ENCODE results near the gene TERT.

Gene TERT

DNA sequence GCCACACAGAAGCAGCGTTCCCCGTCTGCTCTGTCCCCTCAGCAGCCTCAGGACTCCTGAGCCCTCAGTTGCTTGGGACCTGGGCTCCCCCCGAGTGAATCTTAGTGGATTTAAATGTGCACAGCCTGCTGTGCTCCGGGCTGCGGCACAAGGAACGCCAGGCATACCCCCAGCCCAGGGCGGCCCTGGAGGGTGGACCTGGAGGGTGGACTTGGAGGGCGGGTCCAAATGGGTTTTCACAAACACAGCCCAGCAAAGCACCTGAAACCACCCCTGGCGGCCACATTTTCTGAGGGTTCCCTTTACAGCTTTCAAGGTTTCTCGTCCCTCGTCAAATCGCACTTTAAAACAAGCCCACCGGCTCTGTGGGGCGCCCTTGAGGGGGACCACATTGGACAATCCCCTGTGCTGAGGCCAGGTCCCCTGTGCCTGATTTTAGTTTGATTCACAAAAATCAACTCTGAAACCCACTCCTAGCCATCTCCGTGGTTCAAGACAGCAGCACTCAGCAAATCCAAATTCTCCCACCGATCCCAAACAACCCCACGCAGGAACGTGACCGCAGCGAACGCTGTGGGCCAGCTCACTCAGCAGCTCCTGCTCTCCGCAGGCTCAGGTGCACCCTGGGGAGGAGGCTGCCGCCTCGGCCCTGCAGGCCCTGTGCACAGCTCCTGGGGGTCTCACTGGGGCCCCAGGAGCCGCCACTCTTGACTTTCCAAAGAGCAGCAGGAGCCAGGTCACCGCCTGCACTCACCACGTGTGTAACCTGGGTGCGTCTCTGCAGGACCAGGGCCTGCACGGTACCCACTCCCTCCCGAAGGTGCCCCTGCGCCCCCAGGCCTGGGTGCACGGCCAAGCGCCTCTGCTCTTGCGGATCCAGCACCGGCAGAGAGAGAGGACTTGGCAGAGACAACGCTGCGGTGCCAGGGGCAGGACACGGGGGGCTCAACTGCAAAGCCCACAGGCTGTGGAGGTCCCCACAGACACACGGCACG, 29.1 kb downstream of the TERT start:
- no peak for DNase-seq (ENCODE audit: low spot score in 2 of 2)
- H3K27ac Mint-ChIP-seq = no peak overlapping the region
- no peaks in the 10 kb centered on the region for H3K27me3 Mint-ChIP-seq
- H3K36me3 Mint-ChIP-seq = no peaks in the 10 kb centered on the region
- no peaks in the 10 kb centered on the region for H3K4me1 Mint-ChIP-seq
- ATAC-seq (ENCODE audit: low read depth) = no peak
- no peaks in the 10 kb centered on the region for H3K9me3 Mint-ChIP-seq
- H3K4me3 Mint-ChIP-seq = no peak overlapping the region

DNA sequence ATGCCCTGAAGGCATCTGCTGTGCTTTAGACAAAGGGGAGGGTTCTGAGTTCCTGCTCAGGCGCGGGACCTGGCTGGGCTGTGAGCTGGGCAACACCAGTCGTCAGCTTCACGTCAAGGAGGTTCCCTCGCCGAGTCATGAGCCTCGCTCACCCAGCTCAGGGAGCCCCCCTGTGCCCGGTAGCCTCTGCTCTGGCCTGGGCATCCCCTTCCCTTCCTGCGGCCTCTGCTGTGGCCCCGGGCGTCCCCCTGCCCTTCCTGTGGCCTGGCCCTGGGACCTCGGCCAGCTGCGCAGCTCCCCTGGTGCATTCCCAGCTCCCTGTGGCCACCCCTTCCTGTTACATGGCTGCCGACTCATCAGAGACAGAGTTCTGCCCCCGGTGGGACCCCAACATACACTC, 29.8 kb downstream of the TERT start:
- Mint-ChIP-seq H3K9me3 (no peaks in the 10 kb centered on the region), H3K36me3 (no peaks in the 10 kb centered on the region), H3K4me1 (no peaks in the 10 kb centered on the region), H3K4me3 (no peak overlapping the region), H3K27me3 (no peaks in the 10 kb centered on the region), H3K27ac (no peak overlapping the region)
- ATAC-seq (ENCODE audit: low read depth) = no peak
- DNase-seq (ENCODE audit: low spot score in 2 of 2) = no peak

DNA sequence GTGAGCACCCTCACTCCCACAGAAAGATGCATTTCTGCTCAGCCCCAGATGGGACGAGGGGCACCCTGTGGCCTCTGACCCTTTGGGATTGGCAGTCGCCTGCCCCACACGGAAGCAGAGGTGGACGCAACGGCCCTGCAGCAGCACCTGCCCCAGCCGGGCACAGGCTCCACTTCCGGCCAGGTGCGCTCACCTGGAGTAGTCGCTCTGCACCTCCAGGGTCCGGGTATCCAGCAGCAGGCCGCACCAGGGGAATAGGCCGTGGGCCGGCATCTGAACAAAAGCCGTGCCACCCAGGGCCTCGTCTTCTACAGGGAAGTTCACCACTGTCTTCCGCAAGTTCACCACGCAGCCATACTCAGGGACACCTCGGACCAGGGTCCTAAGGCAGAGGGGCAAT, 30.7 kb downstream of the TERT start:
- no peaks in the 10 kb centered on the region for H3K36me3 Mint-ChIP-seq
- H3K27me3 Mint-ChIP-seq = no peaks in the 10 kb centered on the region
- H3K4me3 Mint-ChIP-seq = no peak overlapping the region
- no peak overlapping the region for H3K27ac Mint-ChIP-seq
- ATAC-seq (ENCODE audit: low read depth) (no peak), DNase-seq (ENCODE audit: low spot score in 2 of 2) (no peak)
- no peaks in the 10 kb centered on the region for H3K4me1 Mint-ChIP-seq
- no peaks in the 10 kb centered on the region for H3K9me3 Mint-ChIP-seq

DNA sequence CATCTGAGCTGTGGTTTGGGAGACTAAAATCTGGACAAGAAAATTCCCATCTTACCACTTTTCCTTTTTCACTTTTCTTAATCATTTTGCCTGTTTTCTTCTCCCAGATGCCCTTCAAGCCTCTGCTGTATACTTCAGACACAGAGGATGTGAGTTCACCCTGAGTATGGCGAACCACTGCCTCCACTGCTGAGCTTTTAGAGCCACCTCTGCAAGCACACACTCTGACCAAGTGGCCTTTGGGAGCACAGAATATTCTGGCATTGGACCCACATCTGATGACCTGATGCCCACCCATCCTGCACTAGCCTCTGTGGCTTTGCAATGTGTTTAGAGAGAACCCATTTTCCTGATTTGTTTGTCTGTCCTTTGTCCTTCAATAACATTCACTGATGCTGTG, 32.5 kb downstream of the TERT start:
- no peaks in the 10 kb centered on the region for H3K36me3 Mint-ChIP-seq
- no peak overlapping the region for H3K4me3 Mint-ChIP-seq
- DNase-seq (ENCODE audit: low spot score in 2 of 2) (no peak), ATAC-seq (ENCODE audit: low read depth) (no peak)
- peaks cover 4% of the 10 kb centered on the region for H3K27me3 Mint-ChIP-seq
- H3K4me1 Mint-ChIP-seq = peaks cover 3% of the 10 kb centered on the region
- no peak overlapping the region for H3K27ac Mint-ChIP-seq
- H3K9me3 Mint-ChIP-seq = no peaks in the 10 kb centered on the region

DNA sequence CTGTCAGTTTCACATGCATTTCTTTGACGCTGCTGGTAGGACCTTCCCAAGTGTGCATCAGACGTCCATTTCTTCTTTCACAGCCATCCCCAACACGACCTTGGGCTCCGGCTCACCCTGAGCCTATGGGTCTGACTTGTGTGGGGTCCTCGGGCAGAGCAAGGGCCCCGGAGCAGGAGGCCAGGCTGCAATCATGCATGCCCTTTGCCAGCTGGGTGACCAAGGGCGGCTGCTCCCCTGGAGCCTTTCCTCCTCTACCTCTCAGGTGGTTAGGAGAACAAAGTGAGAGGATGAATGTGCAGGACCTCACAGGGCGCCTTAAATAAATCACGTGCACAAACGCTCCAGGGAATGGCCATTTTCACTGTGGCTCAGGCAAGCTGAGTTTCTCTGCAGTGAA, 33.2 kb downstream of the TERT start:
- no peaks in the 10 kb centered on the region for H3K9me3 Mint-ChIP-seq
- ATAC-seq (ENCODE audit: low read depth) (no peak), DNase-seq (ENCODE audit: low spot score in 2 of 2) (no peak)
- H3K4me3 Mint-ChIP-seq = no peak overlapping the region
- no peaks in the 10 kb centered on the region for H3K36me3 Mint-ChIP-seq
- no peak overlapping the region for H3K27ac Mint-ChIP-seq
- H3K4me1 Mint-ChIP-seq = peaks cover 3% of the 10 kb centered on the region
- H3K27me3 Mint-ChIP-seq = peaks cover 4% of the 10 kb centered on the region

DNA sequence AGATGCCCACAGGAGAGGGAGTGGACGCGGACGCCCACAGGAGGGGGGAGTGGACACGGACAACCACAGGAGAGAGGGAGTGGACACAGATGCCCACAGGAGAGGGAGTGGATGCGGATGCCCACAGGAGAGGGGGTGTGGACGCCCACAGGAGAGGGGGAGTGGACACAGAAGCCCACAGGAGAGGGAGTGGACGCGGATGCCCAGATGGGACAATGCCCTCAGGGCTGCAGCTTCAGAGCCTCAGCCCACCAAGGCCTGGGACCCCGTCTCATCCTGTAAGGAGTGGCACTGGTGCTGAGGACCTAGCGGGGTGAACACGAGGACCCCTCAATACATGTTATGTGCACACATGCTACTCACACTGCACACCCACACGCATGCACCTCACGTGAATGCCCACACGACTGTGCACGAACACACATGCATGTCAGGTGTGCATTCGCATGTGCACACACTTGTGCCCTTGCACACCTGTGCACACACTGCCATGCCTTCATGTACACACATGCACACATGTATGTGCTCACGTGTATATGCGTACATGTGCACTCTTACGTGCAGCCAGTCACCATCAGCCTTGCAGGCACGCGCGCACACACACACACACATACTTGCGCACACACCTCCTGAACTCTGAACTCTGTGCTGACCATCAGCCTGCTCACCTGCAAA, 34.9 kb downstream of the TERT start:
- Mint-ChIP-seq H3K27me3 (peaks cover 4% of the 10 kb centered on the region), H3K4me1 (peaks cover 6% of the 10 kb centered on the region), H3K27ac (no peak overlapping the region), H3K9me3 (no peaks in the 10 kb centered on the region), H3K4me3 (no peak overlapping the region), H3K36me3 (no peaks in the 10 kb centered on the region)
- DNase-seq (ENCODE audit: low spot score in 2 of 2) (no peak), ATAC-seq (ENCODE audit: low read depth) (no peak)

DNA sequence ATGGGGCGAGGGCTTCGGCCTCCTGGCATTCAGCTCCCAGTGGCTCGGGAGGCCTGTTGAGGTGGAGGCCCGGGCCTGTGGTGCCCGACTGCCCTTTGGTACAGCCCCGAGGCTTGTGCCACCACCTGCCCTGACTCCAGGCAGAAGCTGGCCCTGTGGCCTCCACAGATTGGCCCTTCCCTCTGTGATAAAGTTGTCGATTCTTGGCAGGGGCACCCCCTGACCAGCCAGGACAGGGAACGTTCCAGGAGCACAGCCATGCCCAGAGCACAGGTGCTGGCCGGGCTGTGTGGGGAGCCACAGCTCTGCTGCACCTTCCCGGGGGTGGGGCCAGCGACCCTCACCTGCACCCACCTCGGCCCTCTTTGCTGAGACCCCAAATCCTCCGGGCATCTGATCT, 37.0 kb downstream of the TERT start:
- H3K27ac Mint-ChIP-seq = no peak overlapping the region
- no peak overlapping the region for H3K4me3 Mint-ChIP-seq
- H3K36me3 Mint-ChIP-seq = no peaks in the 10 kb centered on the region
- no peak for DNase-seq (ENCODE audit: low spot score in 2 of 2)
- H3K27me3 Mint-ChIP-seq = peaks cover 4% of the 10 kb centered on the region
- no peaks in the 10 kb centered on the region for H3K9me3 Mint-ChIP-seq
- ATAC-seq (ENCODE audit: low read depth) = no peak
- peaks cover 6% of the 10 kb centered on the region for H3K4me1 Mint-ChIP-seq

DNA sequence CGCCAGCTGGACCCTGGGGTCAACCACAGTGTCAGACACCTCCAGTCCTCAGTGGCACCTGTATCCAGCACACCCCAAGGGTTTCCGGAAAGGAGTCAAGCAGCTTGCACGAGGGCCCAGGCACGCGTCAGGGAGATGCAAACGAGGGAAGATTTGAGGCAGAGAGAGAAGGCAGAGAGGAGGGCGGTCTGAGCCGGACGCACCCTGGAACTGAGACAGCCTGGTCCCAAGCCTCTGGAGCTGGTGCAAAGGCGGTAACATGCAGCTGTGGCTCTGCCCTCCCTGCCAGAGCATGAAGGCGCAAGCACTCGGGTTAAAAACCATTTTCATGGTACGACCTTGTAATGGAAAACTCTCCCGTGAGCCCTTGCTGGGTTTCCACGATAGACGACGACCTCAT, 37.5 kb downstream of the TERT start:
- DNase-seq (ENCODE audit: low spot score in 2 of 2) (no peak), ATAC-seq (ENCODE audit: low read depth) (no peak)
- H3K27me3 Mint-ChIP-seq = peaks cover 4% of the 10 kb centered on the region
- H3K9me3 Mint-ChIP-seq = no peaks in the 10 kb centered on the region
- peaks cover 6% of the 10 kb centered on the region for H3K4me1 Mint-ChIP-seq
- no peak overlapping the region for H3K4me3 Mint-ChIP-seq
- H3K36me3 Mint-ChIP-seq = no peaks in the 10 kb centered on the region
- H3K27ac Mint-ChIP-seq = no peak overlapping the region

DNA sequence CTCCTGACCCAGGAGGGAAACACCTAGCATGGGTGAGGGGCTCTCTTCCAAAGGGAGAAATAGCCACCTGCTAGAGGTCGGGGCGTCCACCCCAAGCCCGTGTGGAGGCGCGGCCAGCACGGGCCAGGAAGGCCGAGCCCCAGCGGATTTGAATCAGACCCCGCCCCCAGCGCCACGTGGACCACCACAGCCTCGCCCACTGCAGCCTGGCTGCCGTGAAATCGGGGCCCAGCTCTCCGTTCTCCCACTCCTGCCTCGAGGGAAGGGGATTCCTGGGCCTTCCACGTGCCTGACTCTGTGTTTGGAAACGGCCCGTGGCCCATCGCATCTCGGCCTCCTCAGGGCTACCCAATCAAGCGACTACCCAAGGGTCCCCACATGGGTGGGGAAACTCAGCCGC, 38.1 kb downstream of the TERT start:
- no peaks in the 10 kb centered on the region for H3K36me3 Mint-ChIP-seq
- peaks cover 6% of the 10 kb centered on the region for H3K4me1 Mint-ChIP-seq
- no peak overlapping the region for H3K27ac Mint-ChIP-seq
- H3K4me3 Mint-ChIP-seq = no peak overlapping the region
- no peaks in the 10 kb centered on the region for H3K9me3 Mint-ChIP-seq
- H3K27me3 Mint-ChIP-seq = peaks cover 7% of the 10 kb centered on the region
- no peak for DNase-seq (ENCODE audit: low spot score in 2 of 2)
- no peak for ATAC-seq (ENCODE audit: low read depth)

DNA sequence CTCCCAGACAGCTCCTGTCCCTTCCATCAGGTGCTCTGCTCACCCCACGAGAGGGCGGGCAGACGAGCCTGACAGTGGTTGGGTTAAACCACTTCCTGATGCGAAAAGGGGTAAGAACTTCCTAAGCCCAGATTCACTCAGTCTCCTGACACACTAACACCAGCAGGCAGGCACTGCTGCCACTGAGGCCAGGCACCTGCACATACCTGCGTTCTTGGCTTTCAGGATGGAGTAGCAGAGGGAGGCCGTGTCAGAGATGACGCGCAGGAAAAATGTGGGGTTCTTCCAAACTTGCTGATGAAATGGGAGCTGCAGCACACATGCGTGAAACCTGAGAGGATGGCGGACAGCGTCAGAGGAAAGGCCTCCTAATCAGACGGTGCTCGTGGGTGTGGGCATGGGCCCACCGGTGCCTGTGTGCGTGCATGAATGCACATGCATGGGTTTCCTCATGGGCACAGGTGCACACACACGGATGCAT, 39.7 kb downstream of the TERT start:
- H3K27me3 Mint-ChIP-seq = peaks cover 7% of the 10 kb centered on the region
- H3K27ac Mint-ChIP-seq = no peak overlapping the region
- H3K9me3 Mint-ChIP-seq = no peaks in the 10 kb centered on the region
- H3K4me3 Mint-ChIP-seq = no peak overlapping the region
- no peak for DNase-seq (ENCODE audit: low spot score in 2 of 2)
- no peak for ATAC-seq (ENCODE audit: low read depth)
- H3K36me3 Mint-ChIP-seq = no peaks in the 10 kb centered on the region
- peaks cover 6% of the 10 kb centered on the region for H3K4me1 Mint-ChIP-seq

DNA sequence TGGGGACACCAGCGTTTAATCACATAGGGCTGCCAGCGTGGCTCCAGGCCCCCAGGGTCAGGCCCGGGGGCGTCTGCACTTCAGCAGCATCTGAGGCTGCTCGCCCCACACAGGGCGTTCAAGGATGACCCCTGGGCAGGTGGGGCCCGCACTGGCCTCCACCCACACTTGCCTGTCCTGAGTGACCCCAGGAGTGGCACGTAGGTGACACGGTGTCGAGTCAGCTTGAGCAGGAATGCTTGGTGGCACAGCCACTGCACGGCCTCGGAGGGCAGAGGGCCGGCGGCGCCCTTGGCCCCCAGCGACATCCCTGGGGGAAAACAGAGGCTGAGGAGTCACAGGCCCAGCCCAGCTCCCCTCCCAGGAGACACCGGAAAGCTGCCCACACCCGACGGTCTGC, 40.7 kb downstream of the TERT start:
- peaks cover 6% of the 10 kb centered on the region for H3K4me1 Mint-ChIP-seq
- no peak overlapping the region for H3K4me3 Mint-ChIP-seq
- no peaks in the 10 kb centered on the region for H3K9me3 Mint-ChIP-seq
- H3K27ac Mint-ChIP-seq = no peak overlapping the region
- peaks cover 7% of the 10 kb centered on the region for H3K27me3 Mint-ChIP-seq
- DNase-seq (ENCODE audit: low spot score in 2 of 2) = no peak
- no peaks in the 10 kb centered on the region for H3K36me3 Mint-ChIP-seq
- ATAC-seq (ENCODE audit: low read depth) = no peak

DNA sequence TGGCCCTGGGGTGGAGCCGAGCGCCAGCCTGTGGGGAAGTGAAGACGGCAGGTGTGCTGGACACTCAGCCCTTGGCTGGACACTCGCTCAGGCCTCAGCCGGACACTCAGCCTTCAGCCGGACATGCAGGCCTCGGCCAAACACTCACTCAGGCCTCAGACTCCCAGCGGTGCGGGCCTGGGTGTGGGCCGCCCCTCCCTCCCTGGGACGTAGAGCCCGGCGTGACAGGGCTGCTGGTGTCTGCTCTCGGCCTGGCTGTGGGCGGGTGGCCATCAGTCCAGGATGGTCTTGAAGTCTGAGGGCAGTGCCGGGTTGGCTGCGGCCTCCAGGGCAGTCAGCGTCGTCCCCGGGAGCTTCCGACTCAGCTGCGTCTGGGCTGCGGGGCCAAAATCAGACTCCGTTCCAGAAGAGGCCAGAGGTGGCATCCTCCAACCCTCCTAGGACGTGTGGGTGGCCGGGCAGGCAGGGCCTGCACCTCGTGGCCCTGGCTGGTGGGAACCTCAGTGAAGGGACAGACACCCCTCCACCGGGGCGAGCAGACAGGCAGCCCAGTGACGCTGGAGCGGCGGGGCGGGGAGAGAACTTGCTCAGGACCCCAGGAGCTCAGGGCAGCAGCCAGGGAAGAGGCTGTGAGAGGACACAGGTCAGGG, 41.3 kb downstream of the TERT start:
- Mint-ChIP-seq H3K27me3 (peaks cover 2% of the 10 kb centered on the region), H3K4me1 (peaks cover 4% of the 10 kb centered on the region), H3K4me3 (no peak overlapping the region), H3K36me3 (no peaks in the 10 kb centered on the region), H3K9me3 (no peaks in the 10 kb centered on the region), H3K27ac (no peak overlapping the region)
- DNase-seq (ENCODE audit: low spot score in 2 of 2) (no peak), ATAC-seq (ENCODE audit: low read depth) (no peak)

DNA sequence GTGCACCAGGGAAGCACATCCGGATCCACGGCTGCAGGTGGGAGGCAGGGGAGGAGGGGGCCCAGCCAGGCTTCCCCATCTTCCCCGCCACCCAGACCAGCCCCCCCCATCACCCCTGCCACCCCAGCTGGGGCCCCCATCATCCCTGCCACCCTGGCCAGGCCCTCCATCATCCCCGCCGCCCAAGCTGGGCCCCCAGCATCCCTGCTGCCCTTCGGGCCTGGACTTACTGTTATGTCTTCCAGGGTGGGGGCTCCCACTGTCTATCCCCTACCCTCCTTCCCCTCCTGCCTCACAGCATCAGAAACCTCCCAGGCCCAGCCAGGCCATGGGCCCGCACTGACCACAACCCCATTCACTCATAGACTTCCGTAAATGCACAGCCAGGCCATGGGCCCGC, 42.2 kb downstream of the TERT start:
- Mint-ChIP-seq H3K4me1 (peaks cover 4% of the 10 kb centered on the region), H3K9me3 (no peaks in the 10 kb centered on the region), H3K36me3 (no peaks in the 10 kb centered on the region), H3K27me3 (peaks cover 2% of the 10 kb centered on the region), H3K27ac (no peak overlapping the region), H3K4me3 (no peak overlapping the region)
- DNase-seq (ENCODE audit: low spot score in 2 of 2) (no peak), ATAC-seq (ENCODE audit: low read depth) (no peak)
